Fibroblast of the aortic adventitia (primary cell): ENCODE results near the gene C5AR2. TPM values are rescaled to one million over a fixed set of nuclear protein-coding genes. Genes with fewer than 3 reads are reported as not detected.

Experiments used
- DNase-seq: peaks from one replicate; pipeline ENCODE4 v3.0.0-alpha.2; 2010; ENCODE audit warnings: low read depth
- H3K4me3 ChIP-seq: 2 replicates; pipeline ENCODE4 v1.5.1; 2011; ENCODE audit warnings: low read depth, mild to moderate bottlenecking, control low read depth, low read length, moderate library complexity
- total RNA-seq: library from RNA; depleted of rRNA; stranded (reverse); fragments of >200 nt; gene quantifications from 2 replicates; pipeline ENCODE4 v1.2.3, GENCODE V29; 2012; ENCODE audit warnings: low replicate concordance
- TF ChIP-seq, protein P1 (sequence below): IDR thresholded peaks from 2 replicates; pipeline ENCODE4 v1.5.1; 2011; ENCODE audit warnings: mild to moderate bottlenecking, low read length, control low read depth, inconsistent platforms; ENCODE audit not compliant: insufficient read depth

Gene C5AR2
- total RNA-seq, 1 donor = 0.63 TPM

DNA sequence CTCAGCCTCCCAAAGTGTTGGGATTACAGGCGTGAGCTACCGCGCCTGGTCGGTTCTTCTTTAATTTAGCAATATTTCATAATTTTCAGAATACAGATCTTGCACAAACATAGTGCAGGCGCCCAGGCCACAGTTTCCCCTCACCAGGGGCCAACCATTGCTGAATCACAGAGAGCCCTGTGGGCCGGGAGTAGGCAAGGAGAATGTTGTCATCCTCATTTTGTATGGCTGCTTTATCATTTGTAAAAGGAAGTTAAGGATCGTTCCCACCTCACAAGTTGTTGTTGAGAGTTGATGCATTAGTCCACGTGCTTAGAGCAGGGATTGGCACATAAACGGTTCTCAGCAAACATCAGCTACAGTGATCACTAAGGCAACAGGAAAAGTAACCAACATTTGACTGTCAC, 57.2 kb downstream of the C5AR2 start:
- H3K4me3 ChIP-seq = no peak overlapping the region
- no peak for DNase-seq
- TF ChIP-seq, protein P1, sequence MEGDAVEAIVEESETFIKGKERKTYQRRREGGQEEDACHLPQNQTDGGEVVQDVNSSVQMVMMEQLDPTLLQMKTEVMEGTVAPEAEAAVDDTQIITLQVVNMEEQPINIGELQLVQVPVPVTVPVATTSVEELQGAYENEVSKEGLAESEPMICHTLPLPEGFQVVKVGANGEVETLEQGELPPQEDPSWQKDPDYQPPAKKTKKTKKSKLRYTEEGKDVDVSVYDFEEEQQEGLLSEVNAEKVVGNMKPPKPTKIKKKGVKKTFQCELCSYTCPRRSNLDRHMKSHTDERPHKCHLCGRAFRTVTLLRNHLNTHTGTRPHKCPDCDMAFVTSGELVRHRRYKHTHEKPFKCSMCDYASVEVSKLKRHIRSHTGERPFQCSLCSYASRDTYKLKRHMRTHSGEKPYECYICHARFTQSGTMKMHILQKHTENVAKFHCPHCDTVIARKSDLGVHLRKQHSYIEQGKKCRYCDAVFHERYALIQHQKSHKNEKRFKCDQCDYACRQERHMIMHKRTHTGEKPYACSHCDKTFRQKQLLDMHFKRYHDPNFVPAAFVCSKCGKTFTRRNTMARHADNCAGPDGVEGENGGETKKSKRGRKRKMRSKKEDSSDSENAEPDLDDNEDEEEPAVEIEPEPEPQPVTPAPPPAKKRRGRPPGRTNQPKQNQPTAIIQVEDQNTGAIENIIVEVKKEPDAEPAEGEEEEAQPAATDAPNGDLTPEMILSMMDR = no peak

DNA sequence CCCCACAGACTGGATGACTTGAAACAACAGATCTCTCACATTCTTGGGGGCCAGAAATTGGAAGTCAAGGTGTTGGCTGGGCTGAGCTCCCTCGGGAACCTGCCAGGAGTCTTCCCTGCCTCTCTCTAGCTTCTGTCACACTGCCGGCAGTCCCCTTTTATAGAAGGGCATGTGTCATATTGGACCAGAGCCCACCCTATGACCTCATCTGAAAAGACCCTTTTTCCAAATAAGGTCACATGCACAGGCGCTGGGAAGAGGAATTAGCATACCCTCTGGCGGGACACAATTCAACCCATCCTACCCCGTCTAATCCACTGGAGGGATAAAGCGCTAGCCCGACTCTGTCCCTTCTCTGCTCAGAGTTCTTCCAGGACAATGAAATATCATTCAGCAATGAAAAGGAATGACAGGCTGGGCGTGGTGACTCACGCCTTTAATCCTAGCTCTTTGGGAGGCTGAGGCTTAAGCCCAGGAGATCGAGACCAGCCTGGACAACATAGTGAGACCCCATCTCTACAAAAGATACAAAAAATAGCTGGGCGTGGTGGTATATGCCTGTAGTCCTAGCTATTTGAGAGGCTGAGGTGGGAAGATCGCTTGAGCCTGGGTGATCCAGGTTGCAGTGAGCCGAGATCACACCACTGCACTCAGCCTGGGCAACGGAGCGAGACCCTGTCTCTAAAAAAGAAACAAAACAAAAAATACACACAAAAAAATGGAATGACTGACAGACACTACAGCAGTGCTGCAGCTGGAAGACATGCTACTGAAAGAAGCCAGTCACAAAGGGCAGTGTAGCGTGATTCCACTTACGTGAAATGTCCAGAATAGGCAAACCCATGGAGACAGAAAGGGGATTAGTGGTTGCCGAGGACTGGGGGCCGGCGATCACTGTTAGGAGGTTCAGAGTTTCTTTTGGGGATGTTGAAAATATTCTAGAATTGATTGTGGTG, 58.8 kb downstream of the C5AR2 start:
- no peak for DNase-seq
- no peak overlapping the region for H3K4me3 ChIP-seq
- TF ChIP-seq, protein P1 = no peak

DNA sequence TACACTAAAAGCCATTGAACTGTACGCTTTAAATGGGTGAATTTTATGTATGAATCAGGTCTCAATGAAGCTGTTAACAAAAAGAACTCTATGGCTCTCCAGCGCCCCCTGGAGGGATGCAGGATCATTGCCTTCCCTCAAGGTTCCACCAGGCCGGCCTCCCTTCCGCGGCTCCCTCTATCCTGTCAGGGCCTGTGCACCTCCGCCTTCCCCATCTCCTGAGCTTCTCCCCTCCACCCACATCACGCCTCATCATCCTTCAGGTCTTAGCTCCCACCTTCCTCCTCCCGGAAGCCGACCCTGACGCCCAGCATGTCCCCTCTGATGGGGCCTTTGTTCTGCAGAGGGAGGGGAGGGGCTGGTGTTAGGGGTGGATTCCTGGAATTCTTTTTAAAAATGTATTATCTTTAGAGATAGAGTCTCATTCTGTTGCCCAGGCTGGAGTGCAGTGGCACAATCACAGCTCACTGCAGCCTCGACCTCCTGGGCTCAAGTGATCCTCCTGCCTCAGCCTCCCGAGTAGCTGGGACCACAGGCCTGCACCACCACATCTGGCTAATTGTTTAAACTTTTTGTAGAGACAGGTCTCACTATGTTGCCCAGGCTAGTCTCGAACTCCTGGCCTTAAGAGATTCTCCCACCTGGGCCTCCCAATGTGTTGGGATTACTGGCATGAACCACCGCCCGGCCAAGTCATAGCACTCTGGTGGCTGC, 59.7 kb downstream of the C5AR2 start:
- TF ChIP-seq, protein P1 = peak; percentile 94
- no peak overlapping the region for H3K4me3 ChIP-seq
- DNase-seq = peak; percentile 80

Other genes starting within 250 kb of the C5AR2 start
- gene ZC3H4, start 218.4 kb upstream of the C5AR2 start, total RNA-seq = 20.4 and 24.0 TPM in 2 replicates
- 70.2 and 140 TPM in 2 replicates for gene SAE1, start 201.3 kb upstream of the C5AR2 start, total RNA-seq
- 9.2 and 12.9 TPM in 2 replicates for gene BBC3, start 101.0 kb upstream of the C5AR2 start, total RNA-seq
- 6.5 and 16.3 TPM in 2 replicates for gene CCDC9, start 75.7 kb upstream of the C5AR2 start, total RNA-seq
- gene INAFM1, start 57.3 kb upstream of the C5AR2 start, total RNA-seq = 1.6 and 2.3 TPM in 2 replicates
- gene C5AR1, start 22.3 kb upstream of the C5AR2 start, total RNA-seq = 0.09 TPM in 1 of 2 replicates, not detected in the other
- gene DHX34, start 17.1 kb downstream of the C5AR2 start, total RNA-seq = 8.1 and 11.6 TPM in 2 replicates
- 14.5 and 33.9 TPM in 2 replicates for gene MEIS3, start 87.4 kb downstream of the C5AR2 start, total RNA-seq
- not detected in 2 replicates for gene SLC8A2, start 139.7 kb downstream of the C5AR2 start, total RNA-seq
- gene KPTN, start 152.0 kb downstream of the C5AR2 start, total RNA-seq = 2.5 and 2.9 TPM in 2 replicates
- gene NAPA, start 182.9 kb downstream of the C5AR2 start, total RNA-seq = 63.4 and 66.0 TPM in 2 replicates
- 0.27 and 0.41 TPM in 2 replicates for gene ZNF541, start 241.0 kb downstream of the C5AR2 start, total RNA-seq